ENCODE results near the gene KRT14.

KRT14 gene

DNA sequence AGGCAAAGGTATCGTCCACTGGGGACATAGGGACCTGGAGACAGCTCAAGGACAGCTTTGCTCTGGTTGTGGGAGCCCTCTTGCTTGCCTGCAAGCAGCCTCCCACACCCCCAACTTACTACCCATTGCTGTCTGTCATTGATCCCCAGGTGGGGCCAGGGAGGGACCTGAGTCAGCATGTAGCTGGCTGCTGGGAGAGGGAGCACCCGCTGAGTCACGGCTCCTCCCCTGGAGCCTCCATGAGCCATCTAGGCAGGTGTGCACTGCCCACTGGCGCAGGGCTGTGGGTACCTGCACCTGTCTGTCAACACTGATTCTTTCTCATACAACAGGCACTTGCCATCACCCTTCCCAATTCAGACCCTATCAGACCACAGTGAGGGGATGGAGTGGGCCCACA is 10.0 kb downstream of the KRT14 start:
- peak in 2 of 3 experiments; percentile 43 to 62 for DNase-seq

DNA sequence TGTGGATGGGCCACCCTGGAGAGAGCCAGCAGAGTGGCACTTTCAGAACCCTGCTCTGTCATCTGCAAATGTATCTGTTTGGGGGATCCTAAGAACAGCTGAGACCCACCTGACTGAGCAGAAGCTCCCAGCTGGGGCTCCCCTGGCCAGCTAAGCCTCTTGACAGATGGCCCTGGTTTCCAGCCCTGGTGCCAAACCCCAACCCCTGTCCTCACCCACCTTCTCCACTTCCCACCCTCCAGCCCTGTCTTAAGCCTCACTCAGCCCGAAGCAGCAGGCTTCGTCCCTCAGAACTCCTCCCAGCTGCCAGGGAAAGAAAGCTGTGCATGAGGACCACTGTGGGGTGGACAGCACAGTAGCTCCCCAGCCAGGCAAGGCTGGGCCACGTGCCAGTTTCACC is 11.4 kb downstream of the KRT14 start:
- DNase-seq: no peak

DNA sequence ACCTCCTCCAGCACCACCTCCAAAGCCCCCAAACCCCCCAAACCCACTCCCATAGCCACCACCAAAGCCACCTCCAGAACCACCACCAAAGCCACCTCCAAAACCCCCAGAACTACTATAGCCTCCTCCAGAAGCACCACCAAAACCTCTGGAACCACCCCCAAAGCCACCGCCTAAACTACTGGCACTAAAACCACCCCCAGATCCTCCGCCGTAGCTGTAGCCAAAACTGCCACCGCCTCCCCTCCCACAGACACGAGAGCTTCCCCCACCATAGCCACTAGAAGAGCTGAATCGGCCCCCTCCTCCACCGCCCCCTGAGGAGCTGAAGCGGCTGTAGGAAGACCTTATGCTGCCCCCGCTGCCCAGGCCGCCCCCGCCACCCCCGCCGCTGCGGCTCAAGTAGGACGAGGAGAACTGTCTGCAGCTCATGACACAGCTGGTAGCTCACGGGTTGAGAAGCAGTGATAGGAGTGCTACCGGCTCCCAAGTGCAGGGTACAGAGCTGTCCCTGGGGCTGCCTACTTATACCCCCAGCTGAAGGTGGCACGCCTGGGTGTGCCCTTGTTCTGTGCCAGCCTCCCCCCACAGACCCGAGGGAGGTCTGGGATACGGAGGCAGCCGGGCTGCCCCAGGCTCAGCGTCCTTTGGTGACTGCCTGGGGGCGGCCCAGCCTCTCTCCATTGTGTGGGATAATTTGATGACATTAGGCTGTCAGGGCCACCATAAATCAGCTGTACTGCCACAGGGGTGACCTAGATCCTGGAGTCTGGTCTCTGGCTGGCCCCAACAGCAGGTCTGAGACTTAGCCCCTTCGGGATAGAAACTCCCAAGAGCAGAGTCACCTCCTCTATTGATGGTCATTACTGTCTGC is 14.9 kb downstream of the KRT14 start, which contains the start of gene KRT9:
Gene KRT9 (minus strand): TSS at position 499 of the 874 bp plus-strand sequence. CDS start 67 bp downstream, at position 432.
- DNase-seq: peak in 2 of 3 experiments; percentile 78 to 90

DNA sequence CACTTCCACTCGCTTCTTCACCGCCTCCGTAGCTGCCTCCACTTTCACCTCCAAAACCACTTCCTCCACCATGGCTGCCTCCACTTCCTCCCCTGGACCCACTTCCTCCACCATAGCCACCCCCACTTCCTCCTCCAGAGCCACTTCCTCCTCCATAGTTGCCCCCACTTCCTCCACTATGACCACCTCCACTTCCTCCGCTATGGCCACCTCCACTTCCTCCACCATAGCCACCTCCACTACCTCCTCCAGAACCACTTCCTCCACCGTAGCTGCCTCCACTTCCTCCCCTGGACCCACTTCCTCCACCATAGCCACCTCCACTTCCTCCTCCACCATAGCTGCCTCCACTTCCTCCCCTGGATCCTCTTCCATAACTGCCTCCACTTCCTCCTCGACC is 19.4 kb downstream of the KRT14 start:
- DNase-seq: no peak

DNA sequence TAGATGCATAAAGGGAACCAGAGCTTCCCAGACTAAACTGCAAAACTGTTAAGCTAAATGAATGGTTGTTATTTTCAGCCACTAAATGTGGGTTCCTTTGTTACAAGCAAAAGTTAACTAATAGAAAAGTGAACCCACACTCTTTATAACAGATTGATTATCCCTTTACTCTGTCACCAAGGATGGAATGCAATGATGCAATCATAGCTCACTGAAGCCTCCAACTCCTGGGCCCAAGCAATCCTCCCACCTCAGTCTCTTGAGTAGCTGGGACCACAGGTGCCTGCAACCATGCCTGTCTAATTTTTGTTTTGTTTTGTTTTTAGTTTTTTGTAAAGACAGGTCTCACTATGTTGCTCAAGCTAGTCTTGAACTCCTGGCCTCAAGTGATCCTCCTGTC is 21.4 kb downstream of the KRT14 start:
- DNase-seq: no peak

DNA sequence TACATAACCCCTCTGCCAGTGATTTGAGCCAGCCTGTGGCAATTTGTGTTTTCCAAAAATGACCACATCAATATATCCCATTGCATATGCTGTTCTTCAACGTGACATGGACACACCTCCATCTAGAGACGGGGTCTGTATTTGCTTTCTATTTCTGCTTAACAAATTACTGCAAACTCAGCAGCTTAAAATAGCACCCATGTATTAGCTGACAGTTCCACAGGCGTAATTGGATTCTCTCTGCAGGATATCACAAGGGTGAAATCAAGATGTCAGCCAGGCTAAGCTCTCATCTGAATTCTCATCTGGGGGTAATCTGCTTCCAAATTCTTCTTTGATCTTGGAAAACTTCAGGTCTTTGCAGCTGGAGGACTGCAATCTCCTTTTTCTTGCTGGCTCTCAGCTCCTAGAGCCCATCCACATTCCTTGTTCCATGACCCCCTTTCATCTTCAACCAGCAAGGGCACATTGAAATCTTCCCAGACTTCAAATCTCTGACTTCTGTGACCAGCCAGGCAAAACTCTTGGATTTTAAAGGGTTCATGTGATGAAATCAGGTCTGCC is 23.0 kb downstream of the KRT14 start:
- DNase-seq: peak in 1 of 3 experiments; percentile 63

DNA sequence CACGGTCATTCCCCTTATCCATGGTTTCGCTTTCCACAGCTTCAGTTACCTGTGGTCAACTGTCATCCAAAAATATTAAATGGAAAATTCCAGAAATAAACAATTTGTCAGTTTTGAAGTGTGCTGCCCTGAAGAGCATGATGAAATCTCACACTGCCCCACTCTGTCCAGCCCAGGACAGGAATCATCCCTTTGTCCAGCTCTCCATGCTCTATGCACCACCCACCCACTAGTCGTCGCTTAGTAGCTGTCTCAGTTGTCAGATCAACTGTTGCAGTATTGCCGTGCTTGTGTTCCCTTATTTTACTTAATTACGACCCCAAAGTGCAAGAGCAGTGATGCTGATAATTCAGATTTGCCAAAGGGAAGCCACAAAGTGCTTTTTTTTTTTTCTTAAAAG is 25.1 kb downstream of the KRT14 start:
- no peak for DNase-seq

DNA sequence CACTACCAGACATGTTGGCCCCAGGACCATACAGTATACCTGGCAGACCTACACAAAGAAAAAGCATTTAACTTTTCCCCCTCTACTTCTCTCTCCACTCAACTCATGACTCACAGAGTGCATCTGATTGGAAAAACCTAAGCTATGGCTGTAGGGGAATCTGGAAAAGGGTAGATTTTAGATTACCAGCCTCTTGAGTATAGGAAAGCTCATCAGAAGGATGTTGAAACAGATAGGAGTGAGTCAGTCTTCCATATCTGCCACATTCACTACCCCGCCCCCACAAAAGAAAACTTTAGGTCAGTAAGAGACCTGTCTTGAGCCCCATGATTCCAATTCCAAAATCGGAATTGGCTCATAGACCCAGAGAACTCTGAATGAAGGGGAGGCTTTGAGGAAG is 27.1 kb downstream of the KRT14 start:
- no peak for DNase-seq

DNA sequence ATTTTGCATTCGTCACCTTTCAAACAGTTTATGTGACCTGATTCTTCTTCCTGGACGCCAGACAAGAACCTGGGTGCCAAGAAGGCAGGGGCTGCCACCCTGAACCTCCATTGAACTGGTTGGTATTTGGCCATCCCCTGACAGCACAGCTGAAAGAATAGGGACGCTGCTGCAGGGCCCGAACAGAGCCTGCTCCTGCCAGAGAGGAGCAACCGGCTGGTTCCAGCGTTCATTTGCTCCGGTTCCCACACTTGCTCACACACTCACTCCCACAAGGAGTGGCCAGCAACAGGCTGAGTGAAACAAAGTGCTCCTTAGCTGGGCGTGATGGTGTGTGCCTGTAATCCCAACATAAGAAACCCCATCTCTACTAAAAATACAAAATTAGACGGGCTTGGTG is 29.8 kb downstream of the KRT14 start:
- DNase-seq: no peak

DNA sequence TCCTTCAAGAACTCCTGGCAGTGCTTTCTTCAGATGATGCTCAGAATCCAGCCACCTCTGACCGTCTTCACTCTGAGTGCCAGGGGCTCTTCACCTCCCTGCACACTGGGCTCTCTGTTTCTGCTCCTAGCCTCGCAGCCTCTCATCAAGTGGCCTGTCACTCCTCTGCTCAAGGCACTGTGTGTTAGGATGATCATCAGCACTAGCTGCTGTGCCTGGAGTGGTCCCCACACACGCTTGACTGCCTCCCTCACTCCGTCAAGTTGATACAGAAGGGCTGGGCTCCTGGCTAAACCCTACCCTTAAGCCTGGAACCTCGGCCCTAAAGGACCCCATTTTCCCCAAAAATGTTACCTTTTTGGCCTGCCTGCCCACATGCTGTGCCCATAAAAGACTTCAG is 30.4 kb downstream of the KRT14 start:
- DNase-seq: no peak

DNA sequence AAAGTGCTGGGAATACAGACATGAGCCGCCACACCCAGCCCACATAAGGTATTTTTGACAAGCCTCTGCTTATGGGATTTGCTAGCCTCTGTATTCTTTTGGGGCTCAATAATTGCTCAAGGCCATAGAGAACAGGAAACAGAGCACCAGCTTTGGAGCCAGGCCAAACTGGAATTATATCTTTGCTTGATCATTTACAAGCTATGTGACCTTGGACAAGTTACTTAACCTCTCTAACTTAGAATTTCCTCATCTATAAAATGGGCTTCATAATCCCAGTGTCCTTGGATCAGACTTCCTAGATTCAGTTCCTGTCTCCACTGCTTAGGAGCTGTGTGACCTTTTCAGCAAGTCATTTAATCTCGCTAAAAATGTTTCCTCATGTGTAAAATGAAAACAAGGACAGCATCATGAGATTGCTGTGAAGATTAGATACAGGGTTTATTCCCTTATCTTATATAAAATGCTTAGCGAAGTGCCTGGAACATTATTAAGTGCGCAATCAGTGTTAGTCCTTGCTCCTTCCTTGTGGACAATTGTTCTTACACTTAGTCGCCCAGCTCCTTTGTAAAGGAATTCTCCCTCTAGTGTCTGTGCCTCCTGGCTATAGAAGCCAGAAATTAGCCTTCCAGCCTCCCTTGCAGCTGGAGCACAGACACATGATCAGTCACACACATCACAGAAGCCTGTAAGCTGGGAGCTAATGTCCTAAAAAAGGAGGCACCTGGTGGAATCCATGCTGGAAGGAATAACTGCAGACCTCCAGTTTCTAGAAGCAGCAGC is 31.4 kb downstream of the KRT14 start:
- no peak for DNase-seq

DNA sequence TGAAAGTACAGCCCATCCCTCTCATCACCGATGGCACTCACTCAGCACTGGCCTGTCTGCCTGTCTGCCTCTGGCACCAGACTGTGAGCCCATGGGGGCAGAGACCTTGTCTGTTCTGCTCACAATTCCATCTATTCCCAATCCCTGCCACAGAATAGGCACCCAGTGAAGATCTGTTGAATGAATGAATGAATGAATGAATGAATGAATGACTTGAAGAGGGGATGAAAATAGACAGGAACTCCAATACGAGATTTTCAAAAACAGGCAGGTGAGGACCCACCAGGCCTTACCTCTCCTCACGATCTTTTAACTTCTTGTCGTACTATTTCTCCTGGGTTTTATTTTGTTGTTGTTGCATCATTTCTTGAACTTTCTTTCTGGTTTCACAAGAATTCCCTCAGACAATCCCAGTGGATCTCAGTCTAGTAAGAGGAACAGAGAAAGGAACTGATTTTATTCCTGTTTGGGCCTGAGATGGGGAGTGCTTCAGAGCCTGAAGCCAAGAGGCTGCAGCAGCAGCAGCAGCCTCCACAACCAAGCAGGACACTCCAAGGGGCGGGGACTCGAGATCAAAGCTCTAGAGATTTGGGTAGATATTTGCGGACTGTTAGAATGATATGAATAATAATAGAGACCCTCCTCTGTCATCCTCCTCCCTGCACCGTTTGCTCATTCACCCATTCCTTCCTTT is 32.6 kb downstream of the KRT14 start:
- DNase-seq: no peak

DNA sequence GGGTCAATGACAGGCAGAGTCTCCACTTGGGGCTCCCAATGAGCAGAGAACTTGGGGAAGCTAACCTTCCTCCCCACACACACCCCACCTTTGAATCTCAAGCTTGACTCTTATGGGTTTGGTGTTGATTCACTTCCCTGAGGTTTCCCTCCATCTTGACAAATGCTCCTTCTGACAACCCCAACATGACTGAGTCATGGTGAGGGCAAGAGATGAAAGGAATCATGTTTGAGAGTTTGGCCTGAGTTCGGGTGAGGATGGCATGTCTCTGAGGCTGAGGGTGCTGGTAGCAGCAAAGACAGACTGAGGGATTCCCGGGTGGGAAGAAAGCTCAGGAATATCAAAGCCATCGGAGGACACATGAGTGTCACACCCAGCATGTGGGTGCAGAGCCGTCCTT is 33.5 kb downstream of the KRT14 start:
- DNase-seq: no peak

DNA sequence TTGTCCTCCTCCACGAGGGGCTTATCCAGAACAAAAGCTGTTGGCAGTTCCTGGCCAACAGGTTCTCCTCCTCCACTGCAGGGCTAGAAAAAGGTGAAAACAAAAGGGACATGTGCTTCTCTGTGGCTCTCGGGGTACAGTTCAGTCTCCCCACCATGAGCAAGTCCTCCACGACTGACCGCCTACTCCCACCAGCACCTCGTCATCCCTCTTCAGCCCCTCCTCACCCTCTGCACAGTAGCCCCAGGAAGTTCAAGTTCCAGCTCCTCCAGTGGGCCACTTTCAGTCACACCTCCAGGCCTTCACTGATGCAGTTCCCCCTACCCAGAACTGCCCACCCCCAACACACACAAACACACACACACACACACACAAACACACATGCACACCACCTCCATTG is 34.2 kb downstream of the KRT14 start:
- DNase-seq: no peak

DNA sequence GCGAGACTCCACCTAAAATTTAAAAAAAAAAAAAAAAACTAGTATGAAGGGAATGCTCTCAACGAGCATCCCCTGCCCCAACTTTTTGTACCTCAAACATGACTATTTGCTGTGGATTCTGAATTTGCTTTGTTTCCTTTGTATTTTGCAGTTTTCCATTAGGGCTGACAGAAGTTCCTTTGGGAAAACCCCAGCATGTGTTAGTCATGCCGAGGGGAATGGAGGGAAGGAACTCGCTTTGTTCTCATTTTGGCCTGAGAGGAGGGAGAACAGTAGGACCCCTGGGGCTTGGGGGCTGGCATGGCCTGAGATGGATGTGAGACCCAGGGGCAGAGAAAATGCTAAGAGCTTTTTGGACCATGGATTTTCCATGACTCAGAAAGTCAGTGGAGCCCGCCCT is 35.3 kb downstream of the KRT14 start:
- DNase-seq: no peak

DNA sequence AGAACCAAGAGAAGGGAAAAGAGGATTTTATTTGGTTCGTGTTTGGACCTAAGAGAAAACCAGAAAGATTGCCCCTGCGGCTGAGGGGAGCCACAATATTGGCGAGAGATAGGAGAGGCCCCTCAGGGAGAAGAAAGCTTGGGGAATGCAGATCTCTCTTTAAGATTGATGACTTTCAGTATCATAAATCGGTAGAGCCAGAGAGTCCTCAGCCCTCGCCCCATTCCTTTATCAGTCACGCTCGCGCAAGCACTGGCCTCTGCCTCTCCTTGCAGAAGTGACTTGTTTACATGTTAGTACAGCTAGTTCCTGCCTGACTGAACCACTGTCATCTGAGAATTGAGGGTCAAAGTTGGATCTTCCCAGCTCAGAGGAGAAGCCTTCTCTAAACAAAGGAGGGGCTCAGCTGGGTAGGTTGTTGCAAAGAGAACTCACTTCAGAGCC is 37.1 kb downstream of the KRT14 start:
- DNase-seq: peak in 1 of 3 experiments; percentile 9

DNA sequence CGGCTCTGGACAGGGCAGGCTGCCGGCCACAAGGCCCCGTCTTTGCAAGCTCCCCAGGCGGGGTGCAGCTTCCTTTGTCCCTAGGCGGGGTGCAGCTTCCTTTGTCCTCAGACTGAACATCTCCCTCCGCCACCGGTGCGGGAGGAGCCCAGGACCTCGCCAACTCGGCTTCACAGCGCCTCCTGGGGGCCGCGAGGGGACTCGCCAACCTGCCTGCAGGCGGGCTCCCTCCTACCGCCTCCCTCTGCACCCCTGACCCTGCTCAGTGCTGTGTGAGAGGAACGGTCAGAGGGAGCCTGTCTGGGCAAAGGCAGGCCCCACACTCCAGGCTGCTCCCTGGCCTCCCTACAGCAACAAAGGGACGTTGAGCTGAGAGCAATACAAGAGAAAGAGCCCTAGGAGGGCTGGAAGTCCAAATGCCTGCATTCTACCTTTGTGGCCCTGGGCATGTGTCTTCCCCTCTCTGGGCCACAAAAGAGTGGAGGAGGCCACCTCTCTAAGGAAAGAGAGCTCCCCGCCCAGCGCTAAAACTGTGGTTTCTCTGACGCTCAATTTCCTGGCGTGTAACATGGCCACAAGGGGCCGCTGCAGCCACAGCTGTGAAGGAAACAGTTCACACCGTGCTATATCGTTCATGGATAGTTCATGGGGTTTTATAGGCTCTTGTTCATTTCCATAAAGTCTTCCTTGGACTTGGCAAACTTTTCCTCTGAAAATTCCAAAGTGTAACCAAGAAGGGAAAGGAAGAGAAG is 37.7 kb downstream of the KRT14 start:
- peak; percentile 74 to 86 (median 82) for DNase-seq

DNA sequence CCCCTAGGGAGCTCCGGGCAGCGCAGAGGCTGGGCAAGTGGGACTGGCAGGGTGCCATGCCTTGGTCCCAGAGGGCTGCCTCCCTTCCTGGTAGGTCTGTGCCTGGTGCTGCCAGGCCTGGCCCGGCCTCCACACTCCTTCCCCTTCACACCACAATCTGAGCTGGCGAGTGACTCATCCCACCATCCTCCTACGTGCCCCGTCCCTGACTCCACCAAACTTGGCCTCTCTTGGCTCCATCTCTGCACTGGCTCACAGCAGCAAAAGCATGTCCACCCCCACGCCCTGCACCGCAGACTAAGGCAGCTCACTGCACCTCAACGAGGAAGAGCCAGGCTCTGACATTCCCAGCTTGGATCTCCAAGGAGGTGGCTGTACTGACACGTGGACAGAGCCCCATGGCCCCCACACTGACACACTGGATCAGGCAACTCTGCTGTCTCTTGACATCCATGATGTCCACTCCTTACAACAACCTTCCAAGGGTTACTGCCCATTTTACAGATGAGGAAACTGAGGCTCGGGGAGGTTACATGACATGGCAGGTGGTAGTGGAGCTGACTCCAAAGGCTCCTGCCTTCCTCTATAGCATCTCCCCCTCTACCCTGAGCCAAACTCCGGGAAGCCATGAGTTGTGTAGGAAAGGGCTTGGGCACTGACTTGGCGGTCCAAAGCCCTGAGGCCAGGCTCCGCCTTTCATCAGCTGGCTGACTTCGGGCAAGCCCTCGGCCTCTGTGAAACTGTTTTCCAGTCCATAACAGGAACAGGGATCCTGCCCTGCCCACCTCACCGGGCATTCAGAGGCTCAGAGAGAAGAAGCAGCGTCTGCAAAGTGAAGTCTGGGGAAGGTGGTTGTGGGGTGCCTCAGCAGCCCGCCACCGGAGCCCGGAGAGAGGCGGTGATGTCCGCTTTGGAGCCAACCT is 38.5 kb downstream of the KRT14 start:
- no peak for DNase-seq

DNA sequence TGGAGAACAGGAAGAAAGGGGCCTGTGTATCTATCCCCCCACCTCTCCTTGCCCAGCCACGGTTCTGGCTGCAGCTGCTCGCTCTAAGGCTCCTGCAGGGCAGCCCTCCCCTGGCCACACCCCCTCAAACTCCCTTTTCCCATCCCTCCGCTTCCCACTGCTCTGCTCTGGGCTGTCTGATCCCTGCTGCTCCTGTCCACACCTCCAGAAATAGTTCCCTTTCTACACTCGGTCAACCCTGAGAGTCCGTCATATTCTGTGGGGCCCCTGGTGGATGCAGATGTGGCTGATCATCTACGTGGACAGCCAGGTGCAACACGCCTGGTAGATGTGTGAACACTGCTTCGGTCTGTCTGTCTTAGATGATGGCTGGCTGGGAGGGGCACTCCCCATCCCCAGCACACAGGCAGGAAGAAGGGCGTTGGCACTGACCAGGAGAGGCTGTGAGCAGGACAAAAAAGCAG is 39.3 kb downstream of the KRT14 start:
- peak in 1 of 3 experiments; percentile 34 for DNase-seq

DNA sequence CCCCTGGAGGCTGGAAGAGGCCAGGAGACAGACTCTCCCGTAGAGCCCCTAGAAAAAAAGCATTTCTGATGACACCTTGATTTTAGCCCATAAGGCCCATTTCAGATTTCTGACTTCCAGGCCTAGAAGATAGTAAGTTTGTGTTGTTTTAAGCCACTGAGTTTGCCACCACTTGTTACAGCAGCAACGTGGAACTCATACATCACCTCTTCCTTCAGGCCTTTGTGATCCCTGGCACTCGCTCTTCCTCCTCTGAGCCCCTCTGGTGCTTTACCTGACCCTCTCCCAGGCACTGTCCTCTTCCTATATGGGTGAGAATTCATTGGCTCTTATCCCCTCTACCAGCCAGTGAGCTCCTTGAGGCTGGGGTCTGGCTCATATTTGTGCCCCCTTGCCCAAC is 39.9 kb downstream of the KRT14 start:
- no peak for DNase-seq

DNA sequence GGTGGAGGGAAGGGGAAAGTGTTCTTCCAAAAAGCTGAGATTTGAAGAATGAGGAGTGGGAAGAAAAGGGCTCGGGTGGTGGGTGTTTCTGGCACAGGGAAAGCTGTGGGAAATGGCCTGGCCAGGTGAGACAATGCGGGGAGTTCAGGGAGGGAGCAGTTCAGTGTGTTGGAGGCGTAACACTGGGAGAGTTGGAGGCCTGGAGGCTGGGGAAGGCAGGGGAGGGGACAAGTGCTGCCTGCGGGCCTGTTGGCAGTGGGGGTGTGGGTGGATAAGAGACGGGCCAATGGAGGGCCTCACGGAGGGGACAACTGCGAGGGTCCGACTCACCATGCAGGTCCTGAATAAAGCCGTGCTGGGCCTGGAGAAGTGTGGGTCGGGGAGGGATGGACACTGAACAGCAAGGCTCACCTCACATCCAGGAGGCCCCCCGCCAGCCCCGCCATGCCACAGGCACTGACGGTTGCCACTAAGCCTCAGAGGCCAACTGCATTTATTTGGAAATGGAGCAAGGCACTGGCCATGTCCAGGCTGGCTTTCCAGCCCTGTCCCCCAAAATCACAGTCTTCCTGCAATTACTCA is 40.8 kb downstream of the KRT14 start:
- no peak for DNase-seq

Measured in NCI-H1417 (cell line).